GM12873 (cell line): ENCODE data around the gene SPDYE4.

Experiments
- CTCF ChIP-seq: IDR thresholded peaks from 2 replicates; pipeline ENCODE4 v1.5.1; 2012; ENCODE audit warnings: low read depth, mild to moderate bottlenecking, moderate library complexity, low read length, control low read depth; ENCODE audit not compliant: insufficient read depth; ENCODE audit errors: missing control alignments

SPDYE4 gene

GRCh38 chr17:8742819-8743218 is 15.5 kb downstream of the SPDYE4 start:
- no peak for TF ChIP-seq CTCF

- no peak for TF ChIP-seq CTCF
Observed at GRCh38 chr17:8742274-8742673, 16.1 kb downstream of the SPDYE4 start.

- TF ChIP-seq CTCF, result no peak
Observed at GRCh38 chr17:8741771-8742170, 16.6 kb downstream of the SPDYE4 start.

GRCh38 chr17:8741366-8741765 is 17.0 kb downstream of the SPDYE4 start:
- TF ChIP-seq CTCF, result no peak

- TF ChIP-seq CTCF, result peak; percentile 11
Observed at GRCh38 chr17:8740486-8740885, 17.9 kb downstream of the SPDYE4 start.

GRCh38 chr17:8739097-8739496 is 19.2 kb downstream of the SPDYE4 start:
- TF ChIP-seq CTCF, result no peak

GRCh38 chr17:8736796-8737195 is 21.6 kb downstream of the SPDYE4 start:
- TF ChIP-seq CTCF, result no peak

- TF ChIP-seq CTCF, result no peak
Observed at GRCh38 chr17:8736362-8736761, 22.0 kb downstream of the SPDYE4 start.
